NB4 (cell line): Measurements from ENCODE around the gene LAMB1.

ENCODE experiments used
- DNase-seq: peaks from one replicate; pipeline ENCODE4 v3.0.0; 2010; ENCODE audit warnings: low read depth
- H3K4me3 ChIP-seq: one replicate; pipeline ENCODE4 v1.5.1; 2011; ENCODE audit warnings: mild to moderate bottlenecking, low read depth, low read length, moderate library complexity
- CTCF ChIP-seq: IDR thresholded peaks from one replicate; pipeline ENCODE4 v1.5.1; 2012; ENCODE audit warnings: low read depth, low read length
- MAX ChIP-seq: IDR thresholded peaks from 2 replicates; pipeline ENCODE4 v1.6.1; 2011; ENCODE audit warnings: low read depth, low read length
- MYC ChIP-seq: IDR thresholded peaks from 2 replicates; pipeline ENCODE4 v1.6.1; 2011; ENCODE audit warnings: low read depth, low read length
- POLR2A ChIP-seq: IDR thresholded peaks from 2 replicates; pipeline ENCODE4 v1.6.1; 2011; ENCODE audit warnings: mild to moderate bottlenecking; ENCODE audit not compliant: insufficient read length; ENCODE audit errors: extremely low read depth

The LAMB1 gene

GRCh38 chr7:107920048-107920772 is 82.8 kb downstream of the LAMB1 start:
- TF ChIP-seq CTCF (no peak), MYC (no peak), POLR2A (no peak), MAX (no peak)
- peak; percentile 14 for DNase-seq
- H3K4me3 ChIP-seq = no peak overlapping the region

- TF ChIP-seq CTCF = no peak
- no peak for TF ChIP-seq MYC
- TF ChIP-seq MAX = no peak
- TF ChIP-seq POLR2A = no peak
- DNase-seq = no peak
- H3K4me3 ChIP-seq = no peak overlapping the region
These were observed 84.0 kb downstream of the LAMB1 start for GRCh38 chr7:107918948-107919347.

GRCh38 chr7:107917763-107918651 is 85.0 kb downstream of the LAMB1 start:
- DNase-seq = no peak
- no peak overlapping the region for H3K4me3 ChIP-seq
- TF ChIP-seq POLR2A (no peak), CTCF (no peak), MAX (no peak), MYC (no peak)

- DNase-seq = no peak
- TF ChIP-seq CTCF = no peak
- no peak for TF ChIP-seq MYC
- no peak for TF ChIP-seq MAX
- TF ChIP-seq POLR2A = no peak
- no peak overlapping the region for H3K4me3 ChIP-seq
These were observed 87.4 kb downstream of the LAMB1 start for GRCh38 chr7:107915541-107915940.

GRCh38 chr7:107914831-107915230 is 88.1 kb downstream of the LAMB1 start:
- H3K4me3 ChIP-seq = no peak overlapping the region
- TF ChIP-seq CTCF = no peak
- no peak for TF ChIP-seq POLR2A
- TF ChIP-seq MYC = no peak
- no peak for TF ChIP-seq MAX
- DNase-seq = no peak
